Psoas muscle (tissue), 8 donors: Measurements from ENCODE around the gene SSH3. TPM values are rescaled to one million over a fixed set of nuclear protein-coding genes. Genes with fewer than 3 reads are reported as not detected.
A peak's percentile ranks its signal among the peaks of the same experiment; 100 is the strongest.

Experiments
- ATAC-seq, 4 donors: fragments of 200-7000 bp; cut with Tn5 transposase; one replicate each; pipeline ENCODE4 v1.9.1; 2020; ENCODE audit warnings: moderate library complexity in 3 of 4, mild to moderate bottlenecking in 2 of 4
- DNase-seq, 2 donors: peaks; one replicate each; pipeline ENCODE4 v3.0.0-alpha.2; 2020
- H3K27ac ChIP-seq: fragments of 200-600 bp; one replicate; pipeline ENCODE4 v1.8.0; 2022
- H3K27me3 ChIP-seq, 3 donors: fragments of 200-600 bp in 1 of 3; one replicate each; pipeline versions ENCODE4 v1.6.1 to v1.8.0; 2013 to 2022; ENCODE audit warnings: low read length in 2 of 3, mild to moderate bottlenecking in 2 of 3, moderate library complexity in 1 of 3; ENCODE audit not compliant: insufficient read depth in 3 of 3
- H3K36me3 ChIP-seq, 2 donors: fragments of 200-600 bp in 1 of 2; one replicate each; pipeline versions ENCODE4 v1.6.1 to v1.8.0; 2013 to 2022; ENCODE audit warnings: low read depth in 1 of 2, mild to moderate bottlenecking in 1 of 2, moderate library complexity in 1 of 2; ENCODE audit not compliant: insufficient read depth in 1 of 2
- H3K4me1 ChIP-seq: fragments of 200-600 bp; one replicate; pipeline ENCODE4 v1.8.0; 2022
- H3K4me3 ChIP-seq: fragments of 200-600 bp; one replicate; pipeline ENCODE4 v1.8.0; 2022; ENCODE audit warnings: mild to moderate bottlenecking
- H3K9me3 ChIP-seq: fragments of 200-600 bp; one replicate; pipeline ENCODE4 v1.8.0; 2022
- CTCF ChIP-seq: fragments of 200-600 bp; IDR thresholded peaks from one replicate; pipeline ENCODE4 v1.8.0; 2022; ENCODE audit warnings: antibody characterized with exemption
- WGBS, 3 donors: extraction: QIAGEN DNeasy Blood & Tissue Kit; methylation state at CpG; one replicate each; pipeline versions ENCODE4 v1.1.6 to v1.1.7; 2013; 5-methylcytosine and 5-hydroxymethylcytosine counted together
- intact Hi-C, 2 donors: fragments of 100-400 bp; cut with DNase I; formaldehyde crosslinking; loops; one replicate each; pipeline versions ENCODE4 v1.11.0 to v1.14.2; 2022
- polyA plus RNA-seq, 3 donors: library from polyadenylated mRNA; stranded (reverse); fragments of 200-250 nt; gene quantifications; one replicate each; pipeline ENCODE4 v1.2.3, GENCODE V29; 2013
- total RNA-seq, 4 donors: library from RNA; stranded (reverse); fragmentation: NEBNext Ultra II Directional in 2 of 4; extraction: Animal tissue kit (Norgen Biotek cat#: 25700) in 2 of 4; gene quantifications; one replicate each; pipeline versions ENCODE4 v1.2.1 to v1.2.4, GENCODE V29; 2021 to 2023
- donor health status: healthy with polysubstance abuse.
- donor health status: DM: no; HTN: no; CAD: no; lungs with moderate emphysema.
- donor health status: Bipolar disorder and iron deficiency.
- donor health status: healthy.
- donor health status: DM: yes; HTN: yes; CAD: no.
- donor health status: DM: no; HTN: no; CAD: no.
- donor health status: DM: no; HTN: no; CAD: no.
- donor health status: DM: yes; HTN: yes; CAD: no.

SSH3 gene
- total and polyA plus RNA-seq, 7 donors, result 3.0 to 10.1 (median 5.0) TPM

- no peak for DNase-seq
- H3K4me3 ChIP-seq, result peak overlapping the region; percentile 81
- H3K36me3 ChIP-seq, result no peaks in the 10 kb centered on the region
- TF ChIP-seq CTCF, result no peak
- peaks cover 54% of the 10 kb centered on the region for H3K4me1 ChIP-seq
- 5 to 6% (median 5%) methylated on average over 22 to 25 of the region's 25 CpGs for WGBS, 3 donors
- H3K27me3 ChIP-seq, result no peaks in the 10 kb centered on the region
- H3K27ac ChIP-seq, result peak overlapping the region; percentile 99
- intact Hi-C loops, result no loop called here
- peak; percentile 21 to 50 (median 40) for ATAC-seq
- no peaks in the 10 kb centered on the region for H3K9me3 ChIP-seq
Measured at GRCh38 chr11:67352546-67353316, 49.4 kb downstream of the SSH3 start.

- Histone ChIP-seq H3K27me3 (no peaks in the 10 kb centered on the region), H3K4me1 (peaks cover 57% of the 10 kb centered on the region), H3K9me3 (no peaks in the 10 kb centered on the region), H3K27ac (peak within 1 kb of the TSS; percentile 99), H3K36me3 (no peaks in the 10 kb centered on the region), H3K4me3 (peak within 1 kb of the TSS; percentile 81)
- no peak for TF ChIP-seq CTCF
- WGBS, 3 donors, result 0 to 2% (median 0%) methylated on average over 34 to 37 of the region's 37 CpGs
- intact Hi-C loops, result no loop called here
- DNase-seq (peak; percentile 99 to 100), ATAC-seq (peak; percentile 90 to 92 (median 90))
Measured at GRCh38 chr11:67353317-67354074, 50.2 kb downstream of the SSH3 start, which contains the start of gene POLD4. TSS of gene POLD4 (minus strand) at chr11:67353546. CDS start at chr11:67353399, 147 bp downstream.

- no peak for TF ChIP-seq CTCF
- peak overlapping the region; percentile 81 for H3K4me3 ChIP-seq
- WGBS, 3 donors, result 12 to 14% (median 13%) methylated on average over 7 to 8 of the region's 8 CpGs
- no peaks in the 10 kb centered on the region for H3K9me3 ChIP-seq
- H3K36me3 ChIP-seq, result no peaks in the 10 kb centered on the region
- H3K27me3 ChIP-seq, result no peaks in the 10 kb centered on the region
- H3K27ac ChIP-seq, result peak overlapping the region; percentile 99
- peaks cover 57% of the 10 kb centered on the region for H3K4me1 ChIP-seq
- DNase-seq, result peak; percentile 78 to 82
- ATAC-seq, result peak in 3 of 4 donors; percentile 2 to 34 (median 26)
- intact Hi-C loops, result no loop called here
Measured at GRCh38 chr11:67354075-67355022, 51.0 kb downstream of the SSH3 start.

GRCh38 chr11:67355023-67355793, 51.9 kb downstream of the SSH3 start:
- Histone ChIP-seq H3K27ac (peak overlapping the region; percentile 99), H3K9me3 (no peaks in the 10 kb centered on the region), H3K4me3 (peak overlapping the region; percentile 81), H3K4me1 (peaks cover 56% of the 10 kb centered on the region), H3K36me3 (no peaks in the 10 kb centered on the region), H3K27me3 (no peaks in the 10 kb centered on the region)
- no peak for TF ChIP-seq CTCF
- DNase-seq, result peak in 1 of 2 donors; percentile 54
- intact Hi-C loops, result no loop called here
- WGBS, 3 donors, result 62 to 78% (median 68%) methylated on average over 5 to 11 of the region's 11 CpGs
- ATAC-seq, result no peak
